Peyer's patch (tissue), 4 donors: ENCODE data around the gene ITGB8. TPM values are rescaled to one million over a fixed set of nuclear protein-coding genes. Genes with fewer than 3 reads are reported as not detected.

Experiments used
- DNase-seq, 3 donors: peaks; one replicate each; pipeline ENCODE4 v3.0.0-alpha.2; 2017 to 2019
- H3K27ac ChIP-seq, 4 donors: fragments of 200-600 bp; sonication (generic); one replicate each; pipeline ENCODE4 v1.5.1; 2016 to 2019
- H3K27me3 ChIP-seq, 2 donors: fragments of 200-600 bp; sonication (generic); one replicate each; pipeline ENCODE4 v1.5.1; 2019
- H3K36me3 ChIP-seq, 3 donors: fragments of 200-600 bp; sonication (generic); one replicate each; pipeline ENCODE4 v1.5.1; 2016 to 2019
- H3K4me1 ChIP-seq, 4 donors: fragments of 200-600 bp; sonication (generic); one replicate each; pipeline ENCODE4 v1.5.1; 2016 to 2019
- H3K4me3 ChIP-seq, 4 donors: fragments of 200-600 bp; sonication (generic); 1 replicate in 3 of 4; 2 replicates in 1 of 4; pipeline ENCODE4 v1.5.1; 2016 to 2019; ENCODE audit warnings: mild to moderate bottlenecking in 1 of 4
- H3K9me3 ChIP-seq, 4 donors: fragments of 200-600 bp; sonication (generic); one replicate each; pipeline ENCODE4 v1.5.1; 2016 to 2019; ENCODE audit warnings: mild to moderate bottlenecking in 1 of 4
- POLR2A ChIP-seq, 2 donors: fragments of 450-650 bp; IDR thresholded peaks; one replicate each; pipeline ENCODE4 v1.5.1; 2017; ENCODE audit warnings: antibody characterized with exemption in 2 of 2, mild to moderate bottlenecking in 2 of 2, moderate library complexity in 2 of 2
- total RNA-seq, 4 donors: library from RNA; depleted of rRNA; stranded (reverse); fragments of >200 nt; gene quantifications; one replicate each; pipeline ENCODE4 v1.1.0, GENCODE V29; 2016
- TF ChIP-seq, protein P1 (sequence below), 6 experiments: fragments of 450-650 bp in 4 of 6; fragments of 200-600 bp in 2 of 6; sonication (generic) in 1 of 6; IDR thresholded peaks; one replicate each; pipeline ENCODE4 v1.5.1; 2017 to 2019; ENCODE audit warnings: antibody characterized with exemption in 6 of 6, mild to moderate bottlenecking in 3 of 6, moderate library complexity in 1 of 6

Gene ITGB8
- total RNA-seq, 4 donors from 2014 or later: 20.6 to 45.8 (median 32.7) TPM

DNA sequence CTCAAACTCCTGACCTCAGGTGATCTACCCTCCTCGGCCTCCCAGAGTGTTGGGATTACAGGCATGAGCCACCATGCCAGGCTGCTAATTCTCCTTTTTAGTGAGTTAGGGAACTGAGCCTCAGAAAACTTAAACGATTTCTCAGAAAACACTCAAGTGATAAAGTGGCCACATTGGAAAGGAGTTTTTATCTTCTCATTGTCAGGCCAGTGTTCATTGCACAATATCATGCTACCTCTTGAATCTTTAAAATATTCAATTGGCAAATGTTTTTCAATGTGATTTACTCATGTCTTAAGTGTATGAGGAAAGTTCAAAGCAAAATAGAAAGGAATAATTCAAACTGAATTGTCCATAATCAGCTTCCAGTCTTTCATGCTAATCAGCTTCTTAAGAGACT, 80.7 kb downstream of the ITGB8 start:
- Histone ChIP-seq H3K4me3 (no peak overlapping the region), H3K9me3 (no peaks in the 10 kb centered on the region), H3K36me3 (peaks cover 0 to 11% (median 0%) of the 10 kb centered on the region in 3 donors), H3K4me1 (peaks cover 0 to 12% (median 0%) of the 10 kb centered on the region in 4 donors), H3K27me3 (no peaks in the 10 kb centered on the region), H3K27ac (no peak overlapping the region)
- DNase-seq: no peak
- TF ChIP-seq, protein P1, sequence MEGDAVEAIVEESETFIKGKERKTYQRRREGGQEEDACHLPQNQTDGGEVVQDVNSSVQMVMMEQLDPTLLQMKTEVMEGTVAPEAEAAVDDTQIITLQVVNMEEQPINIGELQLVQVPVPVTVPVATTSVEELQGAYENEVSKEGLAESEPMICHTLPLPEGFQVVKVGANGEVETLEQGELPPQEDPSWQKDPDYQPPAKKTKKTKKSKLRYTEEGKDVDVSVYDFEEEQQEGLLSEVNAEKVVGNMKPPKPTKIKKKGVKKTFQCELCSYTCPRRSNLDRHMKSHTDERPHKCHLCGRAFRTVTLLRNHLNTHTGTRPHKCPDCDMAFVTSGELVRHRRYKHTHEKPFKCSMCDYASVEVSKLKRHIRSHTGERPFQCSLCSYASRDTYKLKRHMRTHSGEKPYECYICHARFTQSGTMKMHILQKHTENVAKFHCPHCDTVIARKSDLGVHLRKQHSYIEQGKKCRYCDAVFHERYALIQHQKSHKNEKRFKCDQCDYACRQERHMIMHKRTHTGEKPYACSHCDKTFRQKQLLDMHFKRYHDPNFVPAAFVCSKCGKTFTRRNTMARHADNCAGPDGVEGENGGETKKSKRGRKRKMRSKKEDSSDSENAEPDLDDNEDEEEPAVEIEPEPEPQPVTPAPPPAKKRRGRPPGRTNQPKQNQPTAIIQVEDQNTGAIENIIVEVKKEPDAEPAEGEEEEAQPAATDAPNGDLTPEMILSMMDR (IDR thresholded peaks at IDR 0.05): no peak
- TF ChIP-seq POLR2A (IDR thresholded peaks at IDR 0.05): no peak

DNA sequence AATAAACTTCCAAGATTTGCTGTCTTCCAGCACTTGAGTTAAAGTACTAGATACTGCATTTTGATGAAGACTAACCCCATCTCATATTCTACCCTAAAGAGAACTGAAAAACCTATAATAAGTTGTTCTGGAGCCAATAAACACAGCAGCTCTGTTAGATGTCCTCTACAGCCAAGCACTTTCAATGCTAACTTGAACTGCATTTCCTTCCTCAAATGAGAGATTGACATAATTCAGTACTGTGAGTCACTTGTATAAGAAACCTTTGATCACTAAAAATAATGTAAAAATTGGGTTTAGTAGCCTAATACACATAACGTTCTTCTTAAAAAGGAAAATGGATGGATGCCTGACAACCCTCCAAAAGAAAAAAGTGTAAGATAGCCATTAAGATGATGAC, 81.3 kb downstream of the ITGB8 start:
- DNase-seq: no peak
- Histone ChIP-seq H3K27ac (no peak overlapping the region), H3K9me3 (no peaks in the 10 kb centered on the region), H3K4me1 (peaks cover 0 to 12% (median 0%) of the 10 kb centered on the region in 4 donors), H3K36me3 (peaks cover 0 to 11% (median 0%) of the 10 kb centered on the region in 3 donors), H3K4me3 (no peak overlapping the region), H3K27me3 (no peaks in the 10 kb centered on the region)
- no peak for TF ChIP-seq POLR2A (IDR thresholded peaks at IDR 0.05)
- TF ChIP-seq, protein P1 (IDR thresholded peaks at IDR 0.05): no peak

DNA sequence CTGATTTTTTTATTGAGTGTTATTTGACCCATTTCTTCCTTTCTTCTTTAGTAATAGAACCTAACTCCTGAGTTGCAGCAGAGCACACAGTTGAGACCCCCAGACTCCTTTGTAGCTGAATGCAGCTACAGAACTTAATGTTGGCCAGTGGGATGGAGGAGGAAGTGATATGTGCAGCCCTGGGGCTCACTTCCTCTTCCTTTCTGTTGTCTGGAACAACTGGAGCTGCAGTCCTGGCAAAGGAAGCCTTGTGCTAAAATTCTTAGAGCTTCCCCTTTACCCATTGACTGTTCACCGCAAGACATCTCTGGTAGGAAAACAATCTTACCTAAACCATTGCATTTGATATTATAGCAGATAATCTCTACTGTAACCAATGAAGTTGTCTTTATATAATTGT, 86.6 kb downstream of the ITGB8 start:
- Histone ChIP-seq H3K4me1 (peaks cover 0 to 10% (median 0%) of the 10 kb centered on the region in 4 donors), H3K9me3 (no peaks in the 10 kb centered on the region), H3K4me3 (no peak overlapping the region), H3K27me3 (no peaks in the 10 kb centered on the region), H3K27ac (peak overlapping the region in 1 of 4 donors; percentile 22), H3K36me3 (no peaks in the 10 kb centered on the region)
- TF ChIP-seq POLR2A (IDR thresholded peaks at IDR 0.05): no peak
- TF ChIP-seq, protein P1 (IDR thresholded peaks at IDR 0.05): no peak
- DNase-seq: no peak

DNA sequence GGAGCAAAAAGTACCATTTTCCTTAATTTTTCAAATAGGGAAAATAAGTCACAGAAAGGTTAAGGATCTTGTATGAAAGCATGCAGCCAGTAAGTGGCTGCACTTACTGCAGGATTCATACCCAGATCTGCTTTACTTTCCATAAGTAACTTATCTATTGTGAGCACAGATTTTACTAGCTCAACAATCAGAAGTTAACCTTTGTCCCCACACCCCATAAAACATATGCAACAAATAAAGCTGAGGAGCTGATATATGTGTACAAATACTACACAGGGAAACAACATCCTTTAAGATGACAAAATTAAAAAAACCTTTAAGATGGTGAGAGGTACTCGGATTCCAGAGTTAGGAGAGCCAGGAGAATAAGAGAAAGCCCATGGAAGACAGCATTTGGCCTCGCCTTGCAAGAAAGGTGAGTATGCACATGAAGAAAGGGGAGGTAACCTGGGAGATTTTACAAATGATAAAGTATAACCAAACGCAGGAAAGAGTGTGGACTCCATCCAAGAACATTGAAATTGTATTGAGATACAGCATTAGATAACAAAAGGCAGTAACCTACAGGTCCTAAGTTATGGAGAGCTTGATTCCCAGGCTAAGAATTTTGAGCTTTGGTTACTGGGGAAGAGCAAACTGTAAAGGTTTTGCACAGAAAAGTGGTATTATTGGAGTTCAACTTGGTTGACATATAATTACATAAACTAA, 87.1 kb downstream of the ITGB8 start:
- no peak for DNase-seq

DNA sequence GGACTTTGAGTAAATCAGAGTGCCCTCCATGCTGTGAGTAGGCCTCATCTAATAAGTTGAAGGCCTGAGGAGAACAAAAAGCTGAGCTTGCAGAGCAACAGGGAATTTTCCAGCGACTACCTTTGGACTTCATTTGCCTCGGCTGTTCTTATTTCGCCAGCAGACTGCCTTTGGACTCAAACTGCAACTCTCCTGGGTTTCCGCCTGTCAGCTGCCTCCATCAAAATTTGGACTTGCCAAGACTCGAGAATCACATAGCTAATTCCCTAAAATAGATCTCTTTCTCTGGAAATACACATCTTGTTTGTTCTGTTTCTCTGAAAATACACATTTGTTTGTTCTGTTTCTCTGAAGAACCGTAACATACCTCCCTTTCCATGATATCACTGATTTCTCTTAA, 93.8 kb downstream of the ITGB8 start:
- H3K4me3 ChIP-seq: no peak overlapping the region
- TF ChIP-seq, protein P1 (IDR thresholded peaks at IDR 0.05): no peak
- no peak for TF ChIP-seq POLR2A (IDR thresholded peaks at IDR 0.05)
- H3K36me3 ChIP-seq: no peaks in the 10 kb centered on the region
- no peak overlapping the region for H3K27ac ChIP-seq
- no peaks in the 10 kb centered on the region for H3K4me1 ChIP-seq
- DNase-seq: no peak
- H3K9me3 ChIP-seq: no peaks in the 10 kb centered on the region
- no peaks in the 10 kb centered on the region for H3K27me3 ChIP-seq

More for the DNA sequence above, 87.1 kb downstream of the ITGB8 start:
- Histone ChIP-seq H3K27me3 (no peaks in the 10 kb centered on the region), H3K36me3 (no peaks in the 10 kb centered on the region), H3K4me3 (no peak overlapping the region), H3K9me3 (no peaks in the 10 kb centered on the region), H3K27ac (peak overlapping the region in 1 of 4 donors; percentile 22), H3K4me1 (peaks cover 0 to 10% (median 0%) of the 10 kb centered on the region in 4 donors)
- TF ChIP-seq POLR2A (IDR thresholded peaks at IDR 0.05): no peak
- TF ChIP-seq, protein P1 (IDR thresholded peaks at IDR 0.05): no peak
